IPS-18c (cell line): ENCODE data around the gene KAZN.
"Not testable (repeated sequence)": the region's sequence is repeated elsewhere in the genome, so short reads cannot be mapped to it uniquely, and the experiment has no call there.

ENCODE experiments used
- H3K4me3 ChIP-seq: 2 replicates; pipeline ENCODE4 v1.7.0; 2013; ENCODE audit warnings: low read depth, mild to moderate bottlenecking, low read length, moderate library complexity; ENCODE audit not compliant: insufficient read depth
- H3K9me3 ChIP-seq: one replicate; pipeline ENCODE4 v1.6.1; 2013; ENCODE audit warnings: mild to moderate bottlenecking, low read length, moderate library complexity; ENCODE audit not compliant: control insufficient read depth, insufficient read depth

KAZN gene

GRCh38 chr1:15116966-15117365 lies 518.5 kb downstream of the KAZN start:
- Histone ChIP-seq H3K4me3 (no peak overlapping the region), H3K9me3 (no peaks in the 10 kb centered on the region)

- Histone ChIP-seq H3K4me3 (no peak overlapping the region), H3K9me3 (no peaks in the 10 kb centered on the region)
These were observed 519.3 kb downstream of the KAZN start for GRCh38 chr1:15117671-15118325.

- Histone ChIP-seq H3K4me3 (no peak overlapping the region), H3K9me3 (no peaks in the 10 kb centered on the region)
These were observed 520.1 kb downstream of the KAZN start for GRCh38 chr1:15118579-15118978.

- Histone ChIP-seq H3K4me3 (no peak overlapping the region), H3K9me3 (no peaks in the 10 kb centered on the region)
These were observed 521.9 kb downstream of the KAZN start for GRCh38 chr1:15120251-15120945.

- Histone ChIP-seq H3K9me3 (no peaks in the 10 kb centered on the region), H3K4me3 (no peak overlapping the region)
These were observed 523.8 kb downstream of the KAZN start for GRCh38 chr1:15122331-15122730.

- no peaks in the 10 kb centered on the region for H3K9me3 ChIP-seq
- H3K4me3 ChIP-seq = no peak overlapping the region
These were observed 524.8 kb downstream of the KAZN start for GRCh38 chr1:15123270-15123669.

- H3K9me3 ChIP-seq = no peaks in the 10 kb centered on the region
- no peak overlapping the region for H3K4me3 ChIP-seq
These were observed 525.4 kb downstream of the KAZN start for GRCh38 chr1:15123925-15124324.

GRCh38 chr1:15124362-15125100 lies 526.0 kb downstream of the KAZN start:
- no peak overlapping the region for H3K4me3 ChIP-seq
- H3K9me3 ChIP-seq = peaks cover under 1% of the 10 kb centered on the region

- no peak overlapping the region for H3K4me3 ChIP-seq
- peaks cover 4% of the 10 kb centered on the region for H3K9me3 ChIP-seq
These were observed 526.7 kb downstream of the KAZN start for GRCh38 chr1:15125101-15125745.

- H3K4me3 ChIP-seq = no peak overlapping the region
- H3K9me3 ChIP-seq = peaks cover 4% of the 10 kb centered on the region
These were observed 529.6 kb downstream of the KAZN start for GRCh38 chr1:15128077-15128476.

- Histone ChIP-seq H3K4me3 (no peak overlapping the region), H3K9me3 (peaks cover 4% of the 10 kb centered on the region)
These were observed 530.2 kb downstream of the KAZN start for GRCh38 chr1:15128520-15129313.

- Histone ChIP-seq H3K4me3 (no peak overlapping the region), H3K9me3 (peaks cover 4% of the 10 kb centered on the region)
These were observed 531.5 kb downstream of the KAZN start for GRCh38 chr1:15129944-15130343.

GRCh38 chr1:15130607-15131006 lies 532.1 kb downstream of the KAZN start:
- no peak overlapping the region for H3K4me3 ChIP-seq
- H3K9me3 ChIP-seq = peaks cover 4% of the 10 kb centered on the region

GRCh38 chr1:15132965-15133364 lies 534.5 kb downstream of the KAZN start:
- Histone ChIP-seq H3K4me3 (no peak overlapping the region), H3K9me3 (peaks cover 4% of the 10 kb centered on the region)

- no peak overlapping the region for H3K4me3 ChIP-seq
These were observed 535.8 kb downstream of the KAZN start for GRCh38 chr1:15134285-15134684.

GRCh38 chr1:15135604-15136003 lies 537.1 kb downstream of the KAZN start:
- not testable (repeated sequence) for H3K9me3 ChIP-seq

More at GRCh38 chr1:15134285-15134684, 535.8 kb downstream of the KAZN start:
- peaks cover 4% of the 10 kb centered on the region for H3K9me3 ChIP-seq

GRCh38 chr1:15137809-15138208 lies 539.3 kb downstream of the KAZN start:
- peaks cover 3% of the 10 kb centered on the region for H3K9me3 ChIP-seq
- H3K4me3 ChIP-seq = no peak overlapping the region

More at GRCh38 chr1:15135604-15136003, 537.1 kb downstream of the KAZN start:
- not testable (repeated sequence) for H3K4me3 ChIP-seq
